Measurements from ENCODE around the gene HDAC4.

HDAC4 gene

GRCh38 chr2:239282448-239283287, 118.2 kb downstream of the HDAC4 start:
- no peak for DNase-seq (ENCODE audit: low spot score)

GRCh38 chr2:239280296-239281017, 120.4 kb downstream of the HDAC4 start:
- DNase-seq (ENCODE audit: low spot score), result peak; percentile 60

- peak; percentile 14 for DNase-seq (ENCODE audit: low spot score)
Measured at GRCh38 chr2:239279508-239280295, 121.1 kb downstream of the HDAC4 start.

GRCh38 chr2:239278941-239279365, 121.9 kb downstream of the HDAC4 start:
- peak; percentile 31 for DNase-seq (ENCODE audit: low spot score)

- no peak for DNase-seq (ENCODE audit: low spot score)
Measured at GRCh38 chr2:239278361-239278760, 122.5 kb downstream of the HDAC4 start.

- peak; percentile 57 for DNase-seq (ENCODE audit: low spot score)
Measured at GRCh38 chr2:239277401-239278085, 123.3 kb downstream of the HDAC4 start.

- peak; percentile 53 for DNase-seq (ENCODE audit: low spot score)
Measured at GRCh38 chr2:239276851-239277250, 124.0 kb downstream of the HDAC4 start.

- DNase-seq (ENCODE audit: low spot score), result peak; percentile 68
Measured at GRCh38 chr2:239275847-239276831, 124.7 kb downstream of the HDAC4 start.

GRCh38 chr2:239275044-239275685, 125.7 kb downstream of the HDAC4 start:
- peak; percentile 78 for DNase-seq (ENCODE audit: low spot score)

GRCh38 chr2:239274391-239275043, 126.3 kb downstream of the HDAC4 start:
- peak; percentile 67 for DNase-seq (ENCODE audit: low spot score)

- DNase-seq (ENCODE audit: low spot score), result peak; percentile 57
Measured at GRCh38 chr2:239273280-239274234, 127.3 kb downstream of the HDAC4 start.

- DNase-seq (ENCODE audit: low spot score), result peak; percentile 33
Measured at GRCh38 chr2:239272626-239273025, 128.2 kb downstream of the HDAC4 start.

GRCh38 chr2:239271882-239272281, 128.9 kb downstream of the HDAC4 start:
- DNase-seq (ENCODE audit: low spot score), result peak; percentile 60

- DNase-seq (ENCODE audit: low spot score), result peak; percentile 49
Measured at GRCh38 chr2:239271471-239271870, 129.3 kb downstream of the HDAC4 start.

GRCh38 chr2:239269916-239270315, 130.9 kb downstream of the HDAC4 start:
- DNase-seq (ENCODE audit: low spot score), result peak; percentile 57

GRCh38 chr2:239269173-239269885, 131.5 kb downstream of the HDAC4 start:
- peak; percentile 42 for DNase-seq (ENCODE audit: low spot score)

- DNase-seq (ENCODE audit: low spot score), result no peak
Measured at GRCh38 chr2:239268549-239268948, 132.3 kb downstream of the HDAC4 start.

- DNase-seq (ENCODE audit: low spot score), result peak; percentile 53
Measured at GRCh38 chr2:239268082-239268481, 132.7 kb downstream of the HDAC4 start.
